ENCODE data around the gene COMMD3. TPM values are rescaled to one million over a fixed set of nuclear protein-coding genes. Genes with fewer than 3 reads are reported as not detected.

Gene COMMD3
- polyA plus RNA-seq, 3 donors: 44.9 to 140 (median 138) TPM

GRCh38 chr10:22363305-22363704 lies 47.1 kb downstream of the COMMD3 start:
- H3K36me3 ChIP-seq (replicated peaks in 1 of 2; ENCODE audit: control insufficient read depth in 1 of 2, insufficient read depth in 2 of 2, low read length in 2 of 2): no peaks in the 10 kb centered on the region
- H3K4me3 ChIP-seq (replicated peaks in 1 of 3; ENCODE audit: low read depth in 2 of 3, low read length in 3 of 3): no peak overlapping the region
- H4K20me1 ChIP-seq (ENCODE audit: insufficient read depth, low read length): no peaks in the 10 kb centered on the region
- no peak for DNase-seq
- no peaks in the 10 kb centered on the region for H3K79me2 ChIP-seq (ENCODE audit: insufficient read depth, low read length)
- no peak for TF ChIP-seq CTCF (IDR thresholded peaks at IDR 0.05)
- H3K4me1 ChIP-seq (ENCODE audit: control insufficient read depth in 1 of 2, insufficient read depth in 2 of 2, low read length in 2 of 2): no peaks in the 10 kb centered on the region
- H3K27me3 Mint-ChIP-seq (ENCODE audit: low read depth in 3 of 3): peaks cover 0 to 4% (median 2%) of the 10 kb centered on the region in 3 donors
- H3K4me2 ChIP-seq (replicated peaks; ENCODE audit: extremely low read depth, low read length, poor library complexity, severe bottlenecking): no peak overlapping the region
- no peaks in the 10 kb centered on the region for H3K27me3 ChIP-seq (ENCODE audit: control insufficient read depth in 2 of 2, insufficient read depth in 2 of 2, low read length in 2 of 2)
- H2AFZ ChIP-seq (ENCODE audit: insufficient read depth, low read depth, low read length, poor library complexity, severe bottlenecking): no peak overlapping the region
- no peaks in the 10 kb centered on the region for H3K36me3 Mint-ChIP-seq
- H3K9ac ChIP-seq (ENCODE audit: insufficient read depth, low read length, poor library complexity, severe bottlenecking): no peak overlapping the region
- H3K27ac Mint-ChIP-seq: no peak overlapping the region
- H3K9me3 Mint-ChIP-seq: no peaks in the 10 kb centered on the region
- WGBS (ENCODE audit: insufficient coverage): 100% methylated on average over 1 of the region's 6 CpGs
- no peak overlapping the region for H3K4me3 Mint-ChIP-seq
- intact Hi-C loops (cut with micrococcal nuclease): no loop called here
- no peaks in the 10 kb centered on the region for H3K9me3 ChIP-seq (replicated peaks in 1 of 2; ENCODE audit: control insufficient read depth in 1 of 2, insufficient read depth in 1 of 2, low read length in 2 of 2)
- no peak overlapping the region for H3K27ac ChIP-seq (ENCODE audit: low read depth in 1 of 2, low read length in 2 of 2)
- peaks cover 7% of the 10 kb centered on the region for H3K4me1 Mint-ChIP-seq

GRCh38 chr10:22364407-22365140 lies 48.4 kb downstream of the COMMD3 start:
- Mint-ChIP-seq H3K27ac (no peak overlapping the region), H3K4me1 (peaks cover 17% of the 10 kb centered on the region), H3K36me3 (no peaks in the 10 kb centered on the region), H3K4me3 (no peak overlapping the region), H3K27me3 (ENCODE audit: low read depth in 3 of 3) (peaks cover 0 to 4% (median 2%) of the 10 kb centered on the region in 3 donors), H3K9me3 (no peaks in the 10 kb centered on the region)
- Histone ChIP-seq H3K4me3 (replicated peaks in 1 of 3; ENCODE audit: low read depth in 2 of 3, low read length in 3 of 3) (no peak overlapping the region), H3K4me2 (replicated peaks; ENCODE audit: extremely low read depth, low read length, poor library complexity, severe bottlenecking) (no peak overlapping the region), H4K20me1 (ENCODE audit: insufficient read depth, low read length) (no peaks in the 10 kb centered on the region), H3K9ac (ENCODE audit: insufficient read depth, low read length, poor library complexity, severe bottlenecking) (no peak overlapping the region), H3K4me1 (ENCODE audit: control insufficient read depth in 1 of 2, insufficient read depth in 2 of 2, low read length in 2 of 2) (peaks cover 7 to 10% of the 10 kb centered on the region in 2 donors), H3K36me3 (replicated peaks in 1 of 2; ENCODE audit: control insufficient read depth in 1 of 2, insufficient read depth in 2 of 2, low read length in 2 of 2) (no peaks in the 10 kb centered on the region), H3K27me3 (ENCODE audit: control insufficient read depth in 2 of 2, insufficient read depth in 2 of 2, low read length in 2 of 2) (no peaks in the 10 kb centered on the region), H2AFZ (ENCODE audit: insufficient read depth, low read depth, low read length, poor library complexity, severe bottlenecking) (no peak overlapping the region), H3K79me2 (ENCODE audit: insufficient read depth, low read length) (no peaks in the 10 kb centered on the region), H3K27ac (ENCODE audit: low read depth in 1 of 2, low read length in 2 of 2) (no peak overlapping the region), H3K9me3 (replicated peaks in 1 of 2; ENCODE audit: control insufficient read depth in 1 of 2, insufficient read depth in 1 of 2, low read length in 2 of 2) (no peaks in the 10 kb centered on the region)
- no peak for DNase-seq
- no CpG with 5 or more reads among the region's 5 CpGs for WGBS (ENCODE audit: insufficient coverage)
- intact Hi-C loops (cut with micrococcal nuclease): no loop called here
- no peak for TF ChIP-seq CTCF (IDR thresholded peaks at IDR 0.05)
